DOHH2 (cell line): ENCODE results near the gene ATE1.

ENCODE experiments used
- EZH2phosphoT487 ChIP-seq: fragments of 200-600 bp; sonication (generic); IDR thresholded peaks from 2 replicates; pipeline ENCODE4 v1.6.1; 2017; ENCODE audit warnings: borderline replicate concordance, mild to moderate bottlenecking, antibody characterized with exemption, low read length, moderate library complexity, mixed read lengths
- TF ChIP-seq, protein P1 (sequence below): fragments of 200-600 bp; sonication (generic); IDR thresholded peaks from one replicate; pipeline ENCODE4 v1.5.1; 2014; ENCODE audit warnings: antibody characterized with exemption, mild to moderate bottlenecking, low read depth, low read length; ENCODE audit not compliant: poor library complexity, severe bottlenecking

DNA sequence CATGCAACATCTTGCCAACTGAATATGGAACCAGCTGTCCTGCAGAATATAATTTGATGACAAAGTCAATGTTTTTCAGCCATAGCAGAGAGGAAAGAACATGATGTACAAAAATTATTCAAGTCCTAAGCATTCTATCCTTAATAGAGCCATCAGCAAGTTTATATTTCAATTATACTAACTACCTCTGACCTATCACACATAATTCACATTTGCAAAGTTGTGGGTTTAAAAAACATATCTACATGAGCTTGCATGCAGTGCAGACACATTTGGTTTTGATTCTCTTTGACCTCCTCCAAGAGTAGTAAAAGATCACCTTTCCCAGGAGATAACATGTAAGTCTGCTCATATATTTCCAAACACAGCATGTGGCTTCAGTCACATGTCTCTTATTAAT is 203.5 kb downstream of the ATE1 start:
- TF ChIP-seq, protein P1, sequence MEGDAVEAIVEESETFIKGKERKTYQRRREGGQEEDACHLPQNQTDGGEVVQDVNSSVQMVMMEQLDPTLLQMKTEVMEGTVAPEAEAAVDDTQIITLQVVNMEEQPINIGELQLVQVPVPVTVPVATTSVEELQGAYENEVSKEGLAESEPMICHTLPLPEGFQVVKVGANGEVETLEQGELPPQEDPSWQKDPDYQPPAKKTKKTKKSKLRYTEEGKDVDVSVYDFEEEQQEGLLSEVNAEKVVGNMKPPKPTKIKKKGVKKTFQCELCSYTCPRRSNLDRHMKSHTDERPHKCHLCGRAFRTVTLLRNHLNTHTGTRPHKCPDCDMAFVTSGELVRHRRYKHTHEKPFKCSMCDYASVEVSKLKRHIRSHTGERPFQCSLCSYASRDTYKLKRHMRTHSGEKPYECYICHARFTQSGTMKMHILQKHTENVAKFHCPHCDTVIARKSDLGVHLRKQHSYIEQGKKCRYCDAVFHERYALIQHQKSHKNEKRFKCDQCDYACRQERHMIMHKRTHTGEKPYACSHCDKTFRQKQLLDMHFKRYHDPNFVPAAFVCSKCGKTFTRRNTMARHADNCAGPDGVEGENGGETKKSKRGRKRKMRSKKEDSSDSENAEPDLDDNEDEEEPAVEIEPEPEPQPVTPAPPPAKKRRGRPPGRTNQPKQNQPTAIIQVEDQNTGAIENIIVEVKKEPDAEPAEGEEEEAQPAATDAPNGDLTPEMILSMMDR = no peak
- no peak for TF ChIP-seq EZH2phosphoT487
